ENCODE data around the gene NUCKS1. TPM values are rescaled to one million over a fixed set of nuclear protein-coding genes. Genes with fewer than 3 reads are reported as not detected.
A peak's percentile ranks its signal among the peaks of the same experiment; 100 is the strongest.

Gene NUCKS1
- total RNA-seq, 1 experiment from 2014 or later: 401 TPM

- no peak overlapping the region for H3K4me3 Mint-ChIP-seq
- CTCF ChIA-PET: interaction anchor here (0.6 kb wide), 1 partner anchor 13 kb away, joined by 3 read pairs; no protein-coding TSS in a partner anchor
- POLR2A ChIA-PET: no interaction called here
- TF ChIP-seq MYBL2 (CRISPR knock-in tag; IDR thresholded peaks at IDR 0.05): no peak
- no peak for TF ChIP-seq NFYB (CRISPR knock-in tag; conservative IDR thresholded peaks at IDR 0.05; ENCODE audit: low read depth)
- H3K9me3 Mint-ChIP-seq: no peaks in the 10 kb centered on the region
- peaks cover 17% of the 10 kb centered on the region for H3K4me1 Mint-ChIP-seq
- H3K27me3 Mint-ChIP-seq (ENCODE audit: low read depth): no peaks in the 10 kb centered on the region
- H3K27ac Mint-ChIP-seq: no peak overlapping the region
- no peak for ATAC-seq
- no peak for DNase-seq (ENCODE audit: low spot score)
- H3K36me3 Mint-ChIP-seq: no peaks in the 10 kb centered on the region
Measured at GRCh38 chr1:205699416-205699815, 50.6 kb downstream of the NUCKS1 start.

GRCh38 chr1:205698921-205699320 lies 51.1 kb downstream of the NUCKS1 start:
- Mint-ChIP-seq H3K4me3 (no peak overlapping the region), H3K36me3 (no peaks in the 10 kb centered on the region), H3K9me3 (no peaks in the 10 kb centered on the region), H3K27ac (no peak overlapping the region), H3K27me3 (ENCODE audit: low read depth) (no peaks in the 10 kb centered on the region), H3K4me1 (peaks cover 17% of the 10 kb centered on the region)
- POLR2A ChIA-PET: no interaction called here
- CTCF ChIA-PET: interaction anchor here (0.6 kb wide), 1 partner anchor 13 kb away, joined by 3 read pairs; no protein-coding TSS in a partner anchor
- TF ChIP-seq ETV6 (CRISPR knock-in tag; IDR thresholded peaks at IDR 0.05): no peak
- TF ChIP-seq FOXP1 (CRISPR knock-in tag; IDR thresholded peaks at IDR 0.05; ENCODE audit: borderline replicate concordance): no peak
- TF ChIP-seq E2F5 (CRISPR knock-in tag; IDR thresholded peaks at IDR 0.05): no peak
- no peak for TF ChIP-seq SMAD3 (CRISPR knock-in tag; IDR thresholded peaks at IDR 0.05; ENCODE audit: borderline replicate concordance)
- no peak for TF ChIP-seq RELA (CRISPR knock-in tag; IDR thresholded peaks at IDR 0.05; ENCODE audit: borderline replicate concordance)
- no peak for TF ChIP-seq CREM (CRISPR knock-in tag; IDR thresholded peaks at IDR 0.05)
- no peak for TF ChIP-seq SP1 (CRISPR knock-in tag; conservative IDR thresholded peaks at IDR 0.05)
- TF ChIP-seq ZBTB21 (CRISPR knock-in tag; IDR thresholded peaks at IDR 0.05; ENCODE audit: borderline replicate concordance): no peak
- no peak for TF ChIP-seq ELF4 (CRISPR knock-in tag; IDR thresholded peaks at IDR 0.05; ENCODE audit: low read depth)
- ATAC-seq (no peak), DNase-seq (ENCODE audit: low spot score) (no peak)

- DNase-seq (ENCODE audit: low spot score) (no peak), ATAC-seq (peak; percentile 53)
- H3K36me3 Mint-ChIP-seq: no peaks in the 10 kb centered on the region
- no peaks in the 10 kb centered on the region for H3K9me3 Mint-ChIP-seq
- H3K4me3 Mint-ChIP-seq: no peak overlapping the region
- POLR2A ChIA-PET: no interaction called here
- TF ChIP-seq E2F4 (CRISPR knock-in tag; IDR thresholded peaks at IDR 0.05; ENCODE audit: borderline replicate concordance, low read depth) (no peak), MAX (CRISPR knock-in tag; IDR thresholded peaks at IDR 0.05) (no peak), CDX4 (CRISPR knock-in tag; IDR thresholded peaks at IDR 0.05; ENCODE audit: borderline replicate concordance) (no peak)
- H3K27ac Mint-ChIP-seq: peak overlapping the region; percentile 24; the same call in 1 of the 2 replicates
- no peaks in the 10 kb centered on the region for H3K27me3 Mint-ChIP-seq (ENCODE audit: low read depth)
- CTCF ChIA-PET: interaction anchor here (1.0 to 2.1 kb wide), 5 partner anchors 13 to 105 kb away, joined by 3 to 13 read pairs (median 9); partner anchors contain the start of gene SLC45A3
- H3K4me1 Mint-ChIP-seq: peaks cover 20% of the 10 kb centered on the region
Measured at GRCh38 chr1:205693421-205693991, 56.5 kb downstream of the NUCKS1 start.

- H3K4me3 Mint-ChIP-seq: no peak overlapping the region
- no peaks in the 10 kb centered on the region for H3K9me3 Mint-ChIP-seq
- CTCF ChIA-PET: interaction anchor here (1.1 kb wide), 1 partner anchor 34 kb away, joined by 7 read pairs; no protein-coding TSS in a partner anchor
- no peaks in the 10 kb centered on the region for H3K27me3 Mint-ChIP-seq (ENCODE audit: low read depth)
- DNase-seq (ENCODE audit: low spot score) (no peak), ATAC-seq (no peak)
- no peak overlapping the region for H3K27ac Mint-ChIP-seq
- POLR2A ChIA-PET: no interaction called here
- peaks cover 27% of the 10 kb centered on the region for H3K4me1 Mint-ChIP-seq
- H3K36me3 Mint-ChIP-seq: no peaks in the 10 kb centered on the region
- TF ChIP-seq IRF1 (CRISPR knock-in tag; IDR thresholded peaks at IDR 0.05) (no peak), EMX1 (CRISPR knock-in tag; IDR thresholded peaks at IDR 0.05) (no peak), NFE2L1 (CRISPR knock-in tag; IDR thresholded peaks at IDR 0.05) (no peak), ZNF219 (CRISPR knock-in tag; IDR thresholded peaks at IDR 0.05; ENCODE audit: borderline replicate concordance) (no peak), ZNF416 (CRISPR knock-in tag; IDR thresholded peaks at IDR 0.05) (no peak), ZNF138 (CRISPR knock-in tag; conservative IDR thresholded peaks at IDR 0.05) (no peak), ZNF317 (CRISPR knock-in tag; IDR thresholded peaks at IDR 0.05; ENCODE audit: borderline replicate concordance, low read depth) (no peak), TEAD1 (CRISPR knock-in tag; IDR thresholded peaks at IDR 0.05) (no peak), STAT6 (CRISPR knock-in tag; conservative IDR thresholded peaks at IDR 0.05; ENCODE audit: low read depth) (no peak)
Measured at GRCh38 chr1:205692423-205692822, 57.6 kb downstream of the NUCKS1 start.
